BE2C (cell line): ENCODE data around the gene DHRS7C.

Experiments used
- DNase-seq: peaks from one replicate; pipeline ENCODE4 v3.0.0-alpha.2; 2020
- H3K27me3 ChIP-seq: fragments of 250-450 bp; sonication (Bioruptor Pico); 2 replicates; pipeline ENCODE4 v1.5.1; 2020; ENCODE audit warnings: mild to moderate bottlenecking
- H3K36me3 ChIP-seq: fragments of 250-450 bp; sonication (Bioruptor Pico); 2 replicates; pipeline ENCODE4 v1.5.1; 2020; ENCODE audit warnings: mild to moderate bottlenecking
- H3K4me1 ChIP-seq: fragments of 250-450 bp; sonication (Bioruptor Pico); 2 replicates; pipeline ENCODE4 v1.5.1; 2020
- H3K4me3 ChIP-seq: 2 replicates; pipeline ENCODE4 v1.5.1; 2011; ENCODE audit warnings: low read depth, low read length
- H3K9me3 ChIP-seq: fragments of 250-450 bp; sonication (Bioruptor Pico); 2 replicates; pipeline ENCODE4 v1.5.1; 2020
- TF ChIP-seq, protein P1 (sequence below): IDR thresholded peaks from 2 replicates; pipeline ENCODE4 v1.5.1; 2012; ENCODE audit warnings: mild to moderate bottlenecking, low read depth, low read length

The DHRS7C gene

DNA sequence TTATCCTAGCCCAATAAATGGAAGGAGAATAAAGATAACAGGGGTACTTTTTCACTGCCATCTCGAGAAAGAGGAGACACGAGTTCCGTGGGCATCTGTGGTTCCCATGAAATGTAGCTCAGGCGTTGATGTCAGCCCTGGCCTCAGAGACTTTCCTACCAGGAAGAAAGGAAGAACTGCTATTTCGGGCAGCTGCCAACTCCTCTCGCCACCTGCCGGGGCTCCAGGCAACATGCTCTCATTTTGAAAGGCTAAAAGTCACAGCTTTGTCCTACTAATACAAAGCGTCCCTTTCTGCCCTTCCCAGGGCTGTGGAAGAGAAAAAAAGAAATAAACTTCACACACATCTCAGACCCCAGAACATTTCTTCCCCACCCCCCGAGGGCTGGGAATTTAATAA, 65.8 kb downstream of the DHRS7C start:
- H3K27me3 ChIP-seq: no peaks in the 10 kb centered on the region
- no peaks in the 10 kb centered on the region for H3K36me3 ChIP-seq
- H3K4me3 ChIP-seq: no peak overlapping the region
- no peak for DNase-seq
- TF ChIP-seq, protein P1, sequence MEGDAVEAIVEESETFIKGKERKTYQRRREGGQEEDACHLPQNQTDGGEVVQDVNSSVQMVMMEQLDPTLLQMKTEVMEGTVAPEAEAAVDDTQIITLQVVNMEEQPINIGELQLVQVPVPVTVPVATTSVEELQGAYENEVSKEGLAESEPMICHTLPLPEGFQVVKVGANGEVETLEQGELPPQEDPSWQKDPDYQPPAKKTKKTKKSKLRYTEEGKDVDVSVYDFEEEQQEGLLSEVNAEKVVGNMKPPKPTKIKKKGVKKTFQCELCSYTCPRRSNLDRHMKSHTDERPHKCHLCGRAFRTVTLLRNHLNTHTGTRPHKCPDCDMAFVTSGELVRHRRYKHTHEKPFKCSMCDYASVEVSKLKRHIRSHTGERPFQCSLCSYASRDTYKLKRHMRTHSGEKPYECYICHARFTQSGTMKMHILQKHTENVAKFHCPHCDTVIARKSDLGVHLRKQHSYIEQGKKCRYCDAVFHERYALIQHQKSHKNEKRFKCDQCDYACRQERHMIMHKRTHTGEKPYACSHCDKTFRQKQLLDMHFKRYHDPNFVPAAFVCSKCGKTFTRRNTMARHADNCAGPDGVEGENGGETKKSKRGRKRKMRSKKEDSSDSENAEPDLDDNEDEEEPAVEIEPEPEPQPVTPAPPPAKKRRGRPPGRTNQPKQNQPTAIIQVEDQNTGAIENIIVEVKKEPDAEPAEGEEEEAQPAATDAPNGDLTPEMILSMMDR: no peak
- H3K9me3 ChIP-seq: no peaks in the 10 kb centered on the region
- H3K4me1 ChIP-seq: no peaks in the 10 kb centered on the region
